ENCODE data around the gene UGT1A7.
"Not testable (repeated sequence)": the region's sequence is repeated elsewhere in the genome, so short reads cannot be mapped to it uniquely, and the experiment has no call there.

UGT1A7 gene

DNA sequence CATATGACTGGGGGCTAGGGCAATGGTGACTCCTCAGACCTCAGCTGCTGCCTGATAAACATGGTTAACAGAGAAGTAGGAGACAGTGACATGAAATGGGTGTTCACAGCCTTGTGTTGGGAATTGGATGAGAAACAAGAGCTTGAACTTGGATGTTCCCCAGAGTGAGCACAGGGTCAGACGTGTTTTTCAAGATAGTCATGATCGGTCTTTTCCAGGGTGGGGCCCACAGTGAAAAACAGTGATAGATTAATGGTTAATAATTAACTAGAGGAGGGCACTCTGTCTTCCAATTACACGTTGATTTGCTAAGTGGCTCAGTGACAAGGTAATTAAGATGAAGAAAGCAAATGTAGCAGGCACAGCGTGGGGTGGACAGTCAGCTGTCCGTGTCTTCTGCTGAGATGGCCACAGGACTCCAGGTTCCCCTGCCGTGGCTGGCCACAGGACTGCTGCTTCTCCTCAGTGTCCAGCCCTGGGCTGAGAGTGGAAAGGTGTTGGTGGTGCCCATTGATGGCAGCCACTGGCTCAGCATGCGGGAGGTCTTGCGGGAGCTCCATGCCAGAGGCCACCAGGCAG is 47.1 kb downstream of the UGT1A7 start, which contains the start of gene UGT1A3:
UGT1A3 (plus strand) TSS at position 320 of the 579 bp plus-strand sequence; CDS start at position 405, 85 bp downstream.
- Histone ChIP-seq H3K79me2 (ENCODE audit: low read length) (no peaks in the 10 kb centered on the region), H3K4me1 (ENCODE audit: low read length) (no peaks in the 10 kb centered on the region), H3K9me3 (ENCODE audit: insufficient read depth, low read length) (no peaks in the 10 kb centered on the region), H3K4me2 (ENCODE audit: low read length) (no peak within 1 kb of the TSS), H3K27me3 (ENCODE audit: low read depth, low read length) (no peaks in the 10 kb centered on the region), H3K4me3 (ENCODE audit: low read length) (no peak within 1 kb of the TSS), H2AFZ (ENCODE audit: low read depth, low read length) (no peak within 1 kb of the TSS), H4K20me1 (ENCODE audit: insufficient read depth, low read length) (no peaks in the 10 kb centered on the region), H3K27ac (ENCODE audit: low read length) (no peak within 1 kb of the TSS), H3K36me3 (replicated peaks; ENCODE audit: low read depth, low read length) (no peaks in the 10 kb centered on the region), H3K9ac (ENCODE audit: low read length) (no peak within 1 kb of the TSS)
- TF ChIP-seq, protein P1, sequence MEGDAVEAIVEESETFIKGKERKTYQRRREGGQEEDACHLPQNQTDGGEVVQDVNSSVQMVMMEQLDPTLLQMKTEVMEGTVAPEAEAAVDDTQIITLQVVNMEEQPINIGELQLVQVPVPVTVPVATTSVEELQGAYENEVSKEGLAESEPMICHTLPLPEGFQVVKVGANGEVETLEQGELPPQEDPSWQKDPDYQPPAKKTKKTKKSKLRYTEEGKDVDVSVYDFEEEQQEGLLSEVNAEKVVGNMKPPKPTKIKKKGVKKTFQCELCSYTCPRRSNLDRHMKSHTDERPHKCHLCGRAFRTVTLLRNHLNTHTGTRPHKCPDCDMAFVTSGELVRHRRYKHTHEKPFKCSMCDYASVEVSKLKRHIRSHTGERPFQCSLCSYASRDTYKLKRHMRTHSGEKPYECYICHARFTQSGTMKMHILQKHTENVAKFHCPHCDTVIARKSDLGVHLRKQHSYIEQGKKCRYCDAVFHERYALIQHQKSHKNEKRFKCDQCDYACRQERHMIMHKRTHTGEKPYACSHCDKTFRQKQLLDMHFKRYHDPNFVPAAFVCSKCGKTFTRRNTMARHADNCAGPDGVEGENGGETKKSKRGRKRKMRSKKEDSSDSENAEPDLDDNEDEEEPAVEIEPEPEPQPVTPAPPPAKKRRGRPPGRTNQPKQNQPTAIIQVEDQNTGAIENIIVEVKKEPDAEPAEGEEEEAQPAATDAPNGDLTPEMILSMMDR (IDR thresholded peaks at IDR 0.05; ENCODE audit: low read depth, low read length): no peak
- TF ChIP-seq EZH2phosphoT487 (IDR thresholded peaks at IDR 0.05; ENCODE audit: low read depth): no peak

DNA sequence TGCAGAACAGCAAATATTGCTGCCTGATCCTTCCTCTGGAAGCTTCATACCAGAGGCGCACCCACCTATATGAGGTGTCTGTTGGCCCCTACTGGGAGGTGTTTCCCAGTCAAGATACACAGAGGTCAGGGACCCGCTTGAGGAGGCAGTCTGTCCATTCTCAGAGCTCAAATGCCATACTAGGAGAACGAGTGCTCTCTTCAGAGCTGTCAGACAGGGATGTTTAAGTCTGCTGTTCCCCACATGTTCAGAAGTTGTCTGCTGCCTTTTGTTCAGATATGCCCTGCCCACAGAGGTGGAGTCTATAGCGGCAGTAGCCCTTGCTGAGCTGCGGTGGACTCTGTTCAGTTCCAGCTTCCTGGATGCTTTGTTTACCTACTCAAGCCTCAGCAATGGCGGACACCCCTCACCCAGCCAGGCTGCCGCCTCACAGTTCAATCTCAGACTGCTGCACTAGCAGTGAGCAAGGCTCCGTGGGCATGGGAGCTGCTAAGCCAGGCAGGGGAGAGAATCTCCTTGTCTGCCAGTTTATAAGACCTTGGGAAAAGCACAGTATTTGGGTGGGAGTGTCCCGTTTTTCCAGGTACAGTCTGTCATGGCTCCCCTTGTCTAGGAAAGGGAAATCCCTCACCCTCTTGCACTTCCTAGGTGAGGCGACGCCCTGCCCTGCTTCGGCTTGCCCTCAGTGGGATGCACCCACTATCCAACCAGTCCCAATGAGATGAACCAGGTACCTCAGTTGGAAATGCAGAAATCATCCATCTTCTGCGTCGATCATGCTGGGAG is 55.4 kb downstream of the UGT1A7 start:
- not testable (repeated sequence) for H3K27me3 ChIP-seq (ENCODE audit: low read depth, low read length); H3K79me2 ChIP-seq (ENCODE audit: low read length); H3K27ac ChIP-seq (ENCODE audit: low read length); H4K20me1 ChIP-seq (ENCODE audit: insufficient read depth, low read length); H3K4me2 ChIP-seq (ENCODE audit: low read length); H3K36me3 ChIP-seq (replicated peaks; ENCODE audit: low read depth, low read length); H2AFZ ChIP-seq (ENCODE audit: low read depth, low read length); H3K9me3 ChIP-seq (ENCODE audit: insufficient read depth, low read length); H3K4me1 ChIP-seq (ENCODE audit: low read length); H3K9ac ChIP-seq (ENCODE audit: low read length); H3K4me3 ChIP-seq (ENCODE audit: low read length)

DNA sequence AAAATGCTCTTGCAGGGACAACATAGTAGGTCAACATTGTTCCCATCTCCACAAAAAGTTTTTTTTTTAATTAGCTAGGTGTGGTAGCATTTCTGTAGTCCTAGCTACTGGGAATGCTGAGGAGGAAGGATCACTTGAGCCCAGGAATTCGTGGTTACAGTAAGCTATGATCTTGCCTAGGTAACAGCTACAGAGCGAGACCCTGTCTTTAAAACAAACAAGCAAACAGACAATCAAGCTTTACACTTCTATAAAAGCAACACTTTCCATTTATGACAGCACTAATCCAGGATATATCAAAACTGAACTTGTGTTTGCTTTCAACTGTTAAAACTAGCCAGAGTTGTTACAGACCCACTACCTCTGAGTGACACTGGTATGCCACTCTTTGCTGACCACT is 59.2 kb downstream of the UGT1A7 start:
- Histone ChIP-seq H3K9me3 (ENCODE audit: insufficient read depth, low read length) (no peaks in the 10 kb centered on the region), H3K9ac (ENCODE audit: low read length) (no peak overlapping the region), H4K20me1 (ENCODE audit: insufficient read depth, low read length) (no peaks in the 10 kb centered on the region), H3K4me1 (ENCODE audit: low read length) (no peaks in the 10 kb centered on the region), H3K27me3 (ENCODE audit: low read depth, low read length) (no peaks in the 10 kb centered on the region), H3K36me3 (replicated peaks; ENCODE audit: low read depth, low read length) (no peaks in the 10 kb centered on the region), H3K27ac (ENCODE audit: low read length) (no peak overlapping the region), H3K4me3 (ENCODE audit: low read length) (no peak overlapping the region), H3K79me2 (ENCODE audit: low read length) (no peaks in the 10 kb centered on the region), H2AFZ (ENCODE audit: low read depth, low read length) (no peak overlapping the region), H3K4me2 (ENCODE audit: low read length) (no peak overlapping the region)
- TF ChIP-seq, protein P1 (IDR thresholded peaks at IDR 0.05; ENCODE audit: low read depth, low read length): no peak
- no peak for TF ChIP-seq EZH2phosphoT487 (IDR thresholded peaks at IDR 0.05; ENCODE audit: low read depth)

DNA sequence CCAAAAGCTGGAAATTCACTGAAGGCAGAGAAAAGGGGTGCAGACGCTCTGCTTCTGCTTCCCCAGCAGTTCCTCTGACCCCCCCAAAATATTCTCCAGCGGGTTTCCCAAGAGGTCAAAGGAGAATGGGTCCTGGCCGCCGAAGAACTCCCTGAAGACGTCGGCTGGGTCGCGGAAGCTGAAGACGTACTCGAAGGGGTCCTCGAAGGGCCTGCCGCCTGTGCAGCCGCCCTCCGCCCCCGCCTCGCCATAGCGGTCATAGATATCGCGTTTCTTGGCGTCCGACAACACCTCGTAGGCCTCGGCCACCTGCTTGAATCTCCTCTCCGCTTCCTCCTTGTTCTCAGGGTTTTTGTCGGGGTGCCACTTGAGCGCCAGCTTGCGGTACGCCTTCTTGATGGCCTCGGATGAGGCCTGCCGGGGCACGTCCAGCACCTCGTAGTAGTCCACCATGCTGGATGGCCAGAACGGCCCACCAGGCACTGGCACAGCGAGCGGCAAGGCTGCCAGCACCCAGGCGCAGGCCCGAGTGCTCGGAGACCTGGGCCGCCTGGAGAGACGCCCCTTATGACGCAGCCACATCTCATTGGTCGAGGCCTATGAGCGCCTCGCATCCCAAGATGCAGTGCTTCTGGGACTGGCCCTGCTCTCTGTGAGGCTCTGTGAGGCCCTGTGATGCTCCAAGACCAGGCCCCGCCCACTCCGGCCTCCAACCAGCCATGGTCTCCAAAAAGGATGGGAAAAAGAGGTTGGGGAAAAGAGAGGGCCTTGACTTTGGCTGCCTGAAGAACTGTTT is 62.0 kb downstream of the UGT1A7 start:
- Histone ChIP-seq H2AFZ (ENCODE audit: low read depth, low read length) (no peak overlapping the region), H4K20me1 (ENCODE audit: insufficient read depth, low read length) (no peaks in the 10 kb centered on the region), H3K27ac (ENCODE audit: low read length) (no peak overlapping the region), H3K27me3 (ENCODE audit: low read depth, low read length) (no peaks in the 10 kb centered on the region), H3K36me3 (replicated peaks; ENCODE audit: low read depth, low read length) (no peaks in the 10 kb centered on the region), H3K9me3 (ENCODE audit: insufficient read depth, low read length) (no peaks in the 10 kb centered on the region), H3K79me2 (ENCODE audit: low read length) (no peaks in the 10 kb centered on the region), H3K4me3 (ENCODE audit: low read length) (no peak overlapping the region), H3K4me1 (ENCODE audit: low read length) (no peaks in the 10 kb centered on the region), H3K4me2 (ENCODE audit: low read length) (no peak overlapping the region), H3K9ac (ENCODE audit: low read length) (no peak overlapping the region)
- TF ChIP-seq, protein P1 (IDR thresholded peaks at IDR 0.05; ENCODE audit: low read depth, low read length): no peak
- TF ChIP-seq EZH2phosphoT487 (IDR thresholded peaks at IDR 0.05; ENCODE audit: low read depth): no peak
